ENCODE measurements around the gene USP49. TPM values are rescaled to one million over a fixed set of nuclear protein-coding genes. Genes with fewer than 3 reads are reported as not detected.

USP49 gene
- total and polyA plus RNA-seq, 2 of the 13 experiments (the other 11 are each of a cell fraction or from before 2014, with no cell fraction given), result 2.9 to 4.3 TPM

DNA sequence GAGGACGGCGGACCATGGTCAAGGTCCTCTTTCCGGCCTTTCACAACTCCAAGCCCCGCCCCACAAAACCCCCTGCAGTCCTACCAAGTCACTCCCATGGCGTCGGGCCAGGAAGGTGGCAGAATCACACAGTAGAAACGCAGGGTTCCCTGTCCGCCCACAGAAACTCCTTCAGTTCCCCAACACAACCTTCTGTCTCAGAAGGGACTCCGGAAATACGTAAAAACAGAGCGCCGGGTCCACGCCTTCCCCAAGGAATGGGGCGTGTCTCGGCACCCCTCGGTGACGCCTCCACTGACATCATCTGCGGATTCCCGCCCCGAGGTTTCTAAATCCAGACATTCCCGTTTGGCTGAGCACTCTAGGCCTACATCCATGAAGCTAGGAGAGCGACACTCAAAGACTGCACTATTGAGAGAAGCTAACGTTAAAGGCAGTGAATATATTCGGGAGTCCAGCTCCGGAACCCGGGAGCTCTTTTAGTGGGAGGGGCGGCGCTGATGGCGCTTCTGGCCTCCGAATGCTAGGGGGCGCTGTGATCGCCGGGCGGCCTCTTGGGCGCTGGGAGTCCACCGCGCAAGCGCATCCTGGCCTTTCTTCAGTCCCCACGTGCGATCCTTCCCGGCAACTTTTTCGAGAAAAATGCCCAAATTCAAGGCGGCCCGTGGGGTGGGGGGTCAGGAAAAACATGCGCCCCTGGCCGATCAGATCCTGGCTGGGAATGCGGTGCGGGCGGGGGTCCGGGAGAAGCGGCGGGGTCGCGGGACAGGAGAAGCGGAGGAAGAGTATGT, 25.9 kb upstream of the USP49 start, which contains the start of the genes BYSL and MED20 (continued):
- TF ChIP-seq, protein P1, sequence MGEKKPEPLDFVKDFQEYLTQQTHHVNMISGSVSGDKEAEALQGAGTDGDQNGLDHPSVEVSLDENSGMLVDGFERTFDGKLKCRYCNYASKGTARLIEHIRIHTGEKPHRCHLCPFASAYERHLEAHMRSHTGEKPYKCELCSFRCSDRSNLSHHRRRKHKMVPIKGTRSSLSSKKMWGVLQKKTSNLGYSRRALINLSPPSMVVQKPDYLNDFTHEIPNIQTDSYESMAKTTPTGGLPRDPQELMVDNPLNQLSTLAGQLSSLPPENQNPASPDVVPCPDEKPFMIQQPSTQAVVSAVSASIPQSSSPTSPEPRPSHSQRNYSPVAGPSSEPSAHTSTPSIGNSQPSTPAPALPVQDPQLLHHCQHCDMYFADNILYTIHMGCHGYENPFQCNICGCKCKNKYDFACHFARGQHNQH (CRISPR knock-in tag; IDR thresholded peaks at IDR 0.05), result no peak; the same call in 1 of the 2 replicates
- no peak for TF ChIP-seq HMGA1 (CRISPR knock-in tag; conservative IDR thresholded peaks at IDR 0.05)
- no peak for TF ChIP-seq MAFG (CRISPR knock-in tag; IDR thresholded peaks at IDR 0.05)
- TF ChIP-seq RARG (CRISPR knock-in tag; IDR thresholded peaks at IDR 0.05; ENCODE audit: low read depth), result no peak
- peak; percentile 61; the same call in 1 of the 2 replicates for TF ChIP-seq ZNF563 (CRISPR knock-in tag; IDR thresholded peaks at IDR 0.05)
- TF ChIP-seq RFX3 (CRISPR knock-in tag; IDR thresholded peaks at IDR 0.05), result no peak
- TF ChIP-seq NFE2 (CRISPR knock-in tag; IDR thresholded peaks at IDR 0.05), result no peak
- TF ChIP-seq ZNF567 (CRISPR knock-in tag; IDR thresholded peaks at IDR 0.05; ENCODE audit: borderline replicate concordance), result no peak; the same call in none of the 2 replicates
- peak; percentile 96; the same call in 1 of the 2 replicates for TF ChIP-seq ARID2 (CRISPR knock-in tag; IDR thresholded peaks at IDR 0.05; ENCODE audit: borderline replicate concordance)
- 0 out of 2 replicates have a peak, but pooled peaks have one; percentile 27 for TF ChIP-seq ZNF251 (CRISPR knock-in tag; IDR thresholded peaks at IDR 0.05)
- TF ChIP-seq KDM2A (CRISPR knock-in tag; IDR thresholded peaks at IDR 0.05; ENCODE audit: borderline replicate concordance, low read depth), result peak; percentile 93
- TF ChIP-seq AKAP8 (CRISPR knock-in tag; IDR thresholded peaks at IDR 0.05), result no peak
- TF ChIP-seq NFYB (CRISPR knock-in tag; IDR thresholded peaks at IDR 0.05), result 0 out of 2 replicates have a peak, but pooled peaks have one; percentile 10
- no peak; the same call in 1 of the 2 replicates for TF ChIP-seq ZKSCAN1 (IDR thresholded peaks at IDR 0.05; ENCODE audit: low read length)
- no peak for TF ChIP-seq CENPX (CRISPR knock-in tag; IDR thresholded peaks at IDR 0.05)
- TF ChIP-seq, protein P2, sequence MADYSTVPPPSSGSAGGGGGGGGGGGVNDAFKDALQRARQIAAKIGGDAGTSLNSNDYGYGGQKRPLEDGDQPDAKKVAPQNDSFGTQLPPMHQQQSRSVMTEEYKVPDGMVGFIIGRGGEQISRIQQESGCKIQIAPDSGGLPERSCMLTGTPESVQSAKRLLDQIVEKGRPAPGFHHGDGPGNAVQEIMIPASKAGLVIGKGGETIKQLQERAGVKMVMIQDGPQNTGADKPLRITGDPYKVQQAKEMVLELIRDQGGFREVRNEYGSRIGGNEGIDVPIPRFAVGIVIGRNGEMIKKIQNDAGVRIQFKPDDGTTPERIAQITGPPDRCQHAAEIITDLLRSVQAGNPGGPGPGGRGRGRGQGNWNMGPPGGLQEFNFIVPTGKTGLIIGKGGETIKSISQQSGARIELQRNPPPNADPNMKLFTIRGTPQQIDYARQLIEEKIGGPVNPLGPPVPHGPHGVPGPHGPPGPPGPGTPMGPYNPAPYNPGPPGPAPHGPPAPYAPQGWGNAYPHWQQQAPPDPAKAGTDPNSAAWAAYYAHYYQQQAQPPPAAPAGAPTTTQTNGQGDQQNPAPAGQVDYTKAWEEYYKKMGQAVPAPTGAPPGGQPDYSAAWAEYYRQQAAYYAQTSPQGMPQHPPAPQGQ (CRISPR knock-in tag; IDR thresholded peaks at IDR 0.05; ENCODE audit: borderline replicate concordance), result no peak
- 0 out of 2 replicates have a peak, but pooled peaks have one; percentile 77 for TF ChIP-seq ZNF446 (CRISPR knock-in tag; IDR thresholded peaks at IDR 0.05)
- TF ChIP-seq ZNF143 (CRISPR knock-in tag; IDR thresholded peaks at IDR 0.05), result peak; percentile 57
- peak; percentile 91 for TF ChIP-seq ZNF124 (CRISPR knock-in tag; IDR thresholded peaks at IDR 0.05)
- no peak for TF ChIP-seq ZNF282 (IDR thresholded peaks at IDR 0.05; ENCODE audit: partially characterized antibody)
- TF ChIP-seq MED1 (CRISPR knock-in tag; IDR thresholded peaks at IDR 0.05), result peak; percentile 67
- TF ChIP-seq JARID2 (CRISPR knock-in tag; IDR thresholded peaks at IDR 0.05; ENCODE audit: insufficient replicate concordance), result no peak
- peak; percentile 81 for TF ChIP-seq ZNF670 (CRISPR knock-in tag; IDR thresholded peaks at IDR 0.05; ENCODE audit: borderline replicate concordance)
- TF ChIP-seq ZNF333 (CRISPR knock-in tag; IDR thresholded peaks at IDR 0.05; ENCODE audit: borderline replicate concordance), result 0 out of 2 replicates have a peak, but pooled peaks have one; percentile 2
- peak; percentile 92 for TF ChIP-seq FOXC1 (CRISPR knock-in tag; IDR thresholded peaks at IDR 0.05; ENCODE audit: borderline replicate concordance)
- TF ChIP-seq ZNF160 (CRISPR knock-in tag; IDR thresholded peaks at IDR 0.05), result peak; percentile 67
- TF ChIP-seq CBX1 (IDR thresholded peaks at IDR 0.05; ENCODE audit: low read depth), result no peak
- TF ChIP-seq DR1 (CRISPR knock-in tag; IDR thresholded peaks at IDR 0.05), result peak; percentile 81
- TF ChIP-seq ARNT2 (CRISPR knock-in tag; IDR thresholded peaks at IDR 0.05; ENCODE audit: low read depth), result peak; percentile 91
- TF ChIP-seq U2AF1 (optimal IDR thresholded peaks at IDR 0.05; ENCODE audit: low read depth, low read length), result peak; percentile 70
